ENCODE results near the gene MARCHF5. TPM values are rescaled to one million over a fixed set of nuclear protein-coding genes. Genes with fewer than 3 reads are reported as not detected.

The MARCHF5 gene
- total and polyA plus RNA-seq, 10 of the 15 experiments (the other 5 are each of a cell fraction or from before 2014, with no cell fraction given) = 4.8 to 46.8 (median 19.0) TPM

- TF ChIP-seq, protein P1, sequence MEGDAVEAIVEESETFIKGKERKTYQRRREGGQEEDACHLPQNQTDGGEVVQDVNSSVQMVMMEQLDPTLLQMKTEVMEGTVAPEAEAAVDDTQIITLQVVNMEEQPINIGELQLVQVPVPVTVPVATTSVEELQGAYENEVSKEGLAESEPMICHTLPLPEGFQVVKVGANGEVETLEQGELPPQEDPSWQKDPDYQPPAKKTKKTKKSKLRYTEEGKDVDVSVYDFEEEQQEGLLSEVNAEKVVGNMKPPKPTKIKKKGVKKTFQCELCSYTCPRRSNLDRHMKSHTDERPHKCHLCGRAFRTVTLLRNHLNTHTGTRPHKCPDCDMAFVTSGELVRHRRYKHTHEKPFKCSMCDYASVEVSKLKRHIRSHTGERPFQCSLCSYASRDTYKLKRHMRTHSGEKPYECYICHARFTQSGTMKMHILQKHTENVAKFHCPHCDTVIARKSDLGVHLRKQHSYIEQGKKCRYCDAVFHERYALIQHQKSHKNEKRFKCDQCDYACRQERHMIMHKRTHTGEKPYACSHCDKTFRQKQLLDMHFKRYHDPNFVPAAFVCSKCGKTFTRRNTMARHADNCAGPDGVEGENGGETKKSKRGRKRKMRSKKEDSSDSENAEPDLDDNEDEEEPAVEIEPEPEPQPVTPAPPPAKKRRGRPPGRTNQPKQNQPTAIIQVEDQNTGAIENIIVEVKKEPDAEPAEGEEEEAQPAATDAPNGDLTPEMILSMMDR (IDR thresholded peaks at IDR 0.05 in 2 of 3, conservative IDR thresholded peaks at IDR 0.05 in 1 of 3; ENCODE audit: control insufficient read depth in 2 of 3, extremely low read depth in 1 of 3, insufficient read depth in 1 of 3, low read depth in 3 of 3, low read length in 3 of 3) = peak; percentile 61 to 66 (median 62)
- TF ChIP-seq CHD2 (IDR thresholded peaks at IDR 0.05; ENCODE audit: borderline replicate concordance, low read depth, low read length) (no peak), NR2C2 (IDR thresholded peaks at IDR 0.05; ENCODE audit: borderline replicate concordance, control insufficient read depth, insufficient read length, low read depth) (no peak), PAX8 (IDR thresholded peaks at IDR 0.05) (no peak), LARP7 (IDR thresholded peaks at IDR 0.05) (no peak), RAD21 (IDR thresholded peaks at IDR 0.05; ENCODE audit: insufficient read depth, low read depth, low read length) (peak; percentile 62), FOXM1 (IDR thresholded peaks at IDR 0.05; ENCODE audit: low read depth, low read length) (no peak)
Observed at GRCh38 chr10:92291921-92292845, 1.2 kb downstream of the MARCHF5 start (continued).

- H3K9me3 ChIP-seq (replicated peaks; ENCODE audit: control insufficient read depth, insufficient read depth, low read length) = no peaks in the 10 kb centered on the region
- no peaks in the 10 kb centered on the region for H3K27me3 ChIP-seq (replicated peaks in 1 of 2; ENCODE audit: control insufficient read depth in 2 of 2, insufficient read depth in 2 of 2, low read length in 1 of 2)
- 91% methylated on average over 6 of the region's 6 CpGs for WGBS (ENCODE audit: insufficient coverage, insufficient replicate concordance, low lambda C conversion rate, missing lambda C conversion rate)
- H3K4me3 ChIP-seq = no peak overlapping the region
- no TSS peak for BruUV-seq (replicated peaks)
- in situ Hi-C loops (cut with MboI) (no loop called here), intact Hi-C loops (cut with micrococcal nuclease; ENCODE audit: unreplicated experiment) (no loop called here)
- peaks cover 35% of the 10 kb centered on the region for H3K79me2 ChIP-seq (ENCODE audit: control insufficient read depth, insufficient read depth, low read length)
- no peak overlapping the region for H3K4me2 ChIP-seq (ENCODE audit: control insufficient read depth, insufficient read depth)
- no peak overlapping the region for H3K9ac ChIP-seq (ENCODE audit: control insufficient read depth, insufficient read depth, low read length)
- CTCF ChIA-PET = interaction anchor here (0.7 to 2.9 kb wide), 3 partner anchors 9 to 210 kb away, joined by 3 to 17 read pairs (median 4); no protein-coding TSS in a partner anchor
- H2AFZ ChIP-seq (ENCODE audit: control insufficient read depth, low read depth, low read length) = no peak overlapping the region
- H4K20me1 ChIP-seq (ENCODE audit: control insufficient read depth, insufficient read depth) = no peaks in the 10 kb centered on the region
- FAIRE-seq (no peak), DNase-seq (ENCODE audit: low read depth, low spot score) (no peak), ATAC-seq (no peak)
- POLR2A ChIA-PET = interaction anchor here (0.6 kb wide), 1 partner anchor 11 kb away, joined by 3 read pairs; no protein-coding TSS in a partner anchor
- no peak overlapping the region for H3K27ac ChIP-seq (ENCODE audit: control insufficient read depth, insufficient read depth)
- SMC1A ChIA-PET (ENCODE audit: uncharacterized antibody, unreplicated experiment) = interaction anchor here (0.8 to 1.4 kb wide), 8 partner anchors 9 to 210 kb away, joined by 3 to 8 read pairs (median 4); no protein-coding TSS in a partner anchor
- RAD21 ChIA-PET (ENCODE audit: unreplicated experiment) = interaction anchor here (2.1 kb wide), 1 partner anchor 210 kb away, joined by 11 read pairs; no protein-coding TSS in a partner anchor
- peaks cover 11% of the 10 kb centered on the region for H3K4me1 ChIP-seq (ENCODE audit: control insufficient read depth, insufficient read depth, low read length)
- peaks cover 0 to 7% of the 10 kb centered on the region in 2 experiments; a peak in 1 of 4 replicates for H3K36me3 ChIP-seq (ENCODE audit: control insufficient read depth in 2 of 2, insufficient read depth in 2 of 2, low read length in 1 of 2)
- TF ChIP-seq KDM1A (IDR thresholded peaks at IDR 0.05; ENCODE audit: borderline replicate concordance) = no peak
- TF ChIP-seq EGR1 (IDR thresholded peaks at IDR 0.05; ENCODE audit: borderline replicate concordance in 1 of 2, low read depth in 2 of 2, low read length in 2 of 2) = no peak
- no peak for TF ChIP-seq HDAC6 (IDR thresholded peaks at IDR 0.05; ENCODE audit: unreplicated experiment)
- TF ChIP-seq ESRRA (IDR thresholded peaks at IDR 0.05; ENCODE audit: low read length) = no peak
- no peak for TF ChIP-seq TCF3 (IDR thresholded peaks at IDR 0.05; ENCODE audit: borderline replicate concordance, insufficient read depth, low read depth, low read length)
- no peak for TF ChIP-seq YY1 (IDR thresholded peaks at IDR 0.05; ENCODE audit: low read depth, low read length)
- TF ChIP-seq ZSCAN29 (IDR thresholded peaks at IDR 0.05) = no peak
- no peak for TF ChIP-seq ASH2L (IDR thresholded peaks at IDR 0.05; ENCODE audit: borderline replicate concordance, low read depth)
- TF ChIP-seq USF2 (IDR thresholded peaks at IDR 0.05; ENCODE audit: borderline replicate concordance, low read depth, low read length) = no peak
- TF ChIP-seq GATAD2B (conservative IDR thresholded peaks at IDR 0.05; ENCODE audit: low read depth) = no peak
- no peak for TF ChIP-seq BRCA1 (IDR thresholded peaks at IDR 0.05; ENCODE audit: low read depth, low read length)
- no peak for TF ChIP-seq CHD2 (IDR thresholded peaks at IDR 0.05; ENCODE audit: borderline replicate concordance, low read depth, low read length)
Observed at GRCh38 chr10:92298487-92298886, 7.5 kb downstream of the MARCHF5 start.

All from GM12878 (cell line).